ENCODE results near the gene RAB3D.

RAB3D gene

DNA sequence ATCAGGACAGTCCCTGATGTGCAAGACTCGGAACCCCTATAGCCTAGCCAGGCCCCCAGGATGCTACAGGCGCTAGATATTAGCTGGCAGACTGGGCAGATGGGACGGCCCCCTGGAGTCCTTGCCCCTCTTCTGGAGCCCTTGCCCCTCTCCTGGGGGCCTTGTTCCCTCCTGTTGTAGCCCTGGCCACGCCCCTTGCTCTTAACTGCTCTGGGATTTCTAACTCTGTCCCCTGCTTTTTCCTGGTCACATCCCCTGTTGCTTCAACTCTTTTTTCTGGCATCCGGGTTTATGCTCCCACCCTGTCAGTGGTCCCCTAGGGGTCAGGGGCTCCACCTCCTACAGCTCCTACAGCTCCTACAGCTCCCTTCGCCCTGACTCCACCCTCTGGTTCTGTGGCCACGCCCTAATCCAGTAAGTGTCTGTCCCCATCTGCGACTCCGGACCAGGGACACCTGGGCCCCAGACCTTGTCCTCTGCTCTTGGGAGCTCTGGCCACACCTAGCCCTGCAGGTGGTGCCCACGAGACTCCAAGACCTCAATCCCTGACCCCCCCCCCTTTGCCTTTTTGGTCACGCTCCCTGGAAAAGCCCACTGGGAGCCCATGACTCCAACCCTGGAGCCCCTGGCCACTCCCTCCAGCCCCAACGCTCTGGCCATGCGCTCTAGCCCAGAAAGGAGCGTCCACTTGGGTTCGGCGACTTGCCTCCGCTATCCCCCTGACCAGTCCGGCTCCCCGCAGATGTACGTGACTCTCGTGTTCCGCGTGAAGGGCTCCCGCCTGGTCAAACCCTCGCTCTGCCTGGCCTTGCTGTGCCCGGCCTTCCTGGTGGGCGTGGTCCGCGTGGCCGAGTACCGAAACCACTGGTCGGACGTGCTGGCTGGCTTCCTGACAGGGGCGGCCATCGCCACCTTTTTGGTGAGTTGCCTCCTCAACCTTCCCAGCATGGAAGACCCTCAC lies 22.6 kb upstream of the RAB3D start (continued):
- TF ChIP-seq, protein P1, sequence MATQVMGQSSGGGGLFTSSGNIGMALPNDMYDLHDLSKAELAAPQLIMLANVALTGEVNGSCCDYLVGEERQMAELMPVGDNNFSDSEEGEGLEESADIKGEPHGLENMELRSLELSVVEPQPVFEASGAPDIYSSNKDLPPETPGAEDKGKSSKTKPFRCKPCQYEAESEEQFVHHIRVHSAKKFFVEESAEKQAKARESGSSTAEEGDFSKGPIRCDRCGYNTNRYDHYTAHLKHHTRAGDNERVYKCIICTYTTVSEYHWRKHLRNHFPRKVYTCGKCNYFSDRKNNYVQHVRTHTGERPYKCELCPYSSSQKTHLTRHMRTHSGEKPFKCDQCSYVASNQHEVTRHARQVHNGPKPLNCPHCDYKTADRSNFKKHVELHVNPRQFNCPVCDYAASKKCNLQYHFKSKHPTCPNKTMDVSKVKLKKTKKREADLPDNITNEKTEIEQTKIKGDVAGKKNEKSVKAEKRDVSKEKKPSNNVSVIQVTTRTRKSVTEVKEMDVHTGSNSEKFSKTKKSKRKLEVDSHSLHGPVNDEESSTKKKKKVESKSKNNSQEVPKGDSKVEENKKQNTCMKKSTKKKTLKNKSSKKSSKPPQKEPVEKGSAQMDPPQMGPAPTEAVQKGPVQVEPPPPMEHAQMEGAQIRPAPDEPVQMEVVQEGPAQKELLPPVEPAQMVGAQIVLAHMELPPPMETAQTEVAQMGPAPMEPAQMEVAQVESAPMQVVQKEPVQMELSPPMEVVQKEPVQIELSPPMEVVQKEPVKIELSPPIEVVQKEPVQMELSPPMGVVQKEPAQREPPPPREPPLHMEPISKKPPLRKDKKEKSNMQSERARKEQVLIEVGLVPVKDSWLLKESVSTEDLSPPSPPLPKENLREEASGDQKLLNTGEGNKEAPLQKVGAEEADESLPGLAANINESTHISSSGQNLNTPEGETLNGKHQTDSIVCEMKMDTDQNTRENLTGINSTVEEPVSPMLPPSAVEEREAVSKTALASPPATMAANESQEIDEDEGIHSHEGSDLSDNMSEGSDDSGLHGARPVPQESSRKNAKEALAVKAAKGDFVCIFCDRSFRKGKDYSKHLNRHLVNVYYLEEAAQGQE (tag by site-specific recombination; IDR thresholded peaks at IDR 0.05), result no peak
- TF ChIP-seq PRDM2 (tag by site-specific recombination; IDR thresholded peaks at IDR 0.05; ENCODE audit: borderline replicate concordance), result no peak
- TF ChIP-seq ZBTB11 (tag by site-specific recombination; conservative IDR thresholded peaks at IDR 0.05; ENCODE audit: low read depth), result no peak
- no peak for TF ChIP-seq HOXD13 (CRISPR knock-in tag; IDR thresholded peaks at IDR 0.05; ENCODE audit: borderline replicate concordance)
- no peak for TF ChIP-seq CTCF (tag by site-specific recombination; IDR thresholded peaks at IDR 0.05)
- TF ChIP-seq ZNF416 (tag by site-specific recombination; IDR thresholded peaks at IDR 0.05), result no peak
- no peak for TF ChIP-seq ZNF48 (tag by site-specific recombination; IDR thresholded peaks at IDR 0.05)
- TF ChIP-seq YY2 (tag by site-specific recombination; IDR thresholded peaks at IDR 0.05), result no peak
- no peak for TF ChIP-seq ZNF791 (tag by site-specific recombination; IDR thresholded peaks at IDR 0.05)
- TF ChIP-seq ZSCAN30 (tag by site-specific recombination; IDR thresholded peaks at IDR 0.05), result no peak
- no peak for TF ChIP-seq ZNF558 (tag by site-specific recombination; IDR thresholded peaks at IDR 0.05)
- TF ChIP-seq ZFHX2 (tag by site-specific recombination; conservative IDR thresholded peaks at IDR 0.05), result no peak
- 0 out of 2 replicates have a peak, but pooled peaks have one; percentile 25 for TF ChIP-seq KLF1 (tag by site-specific recombination; IDR thresholded peaks at IDR 0.05)
- peak; percentile 6; the same call in 1 of the 2 replicates for TF ChIP-seq KLF9 (tag by site-specific recombination; IDR thresholded peaks at IDR 0.05; ENCODE audit: low read depth)
- no peak for TF ChIP-seq ZNF350 (tag by site-specific recombination; IDR thresholded peaks at IDR 0.05)
- no peak for TF ChIP-seq ZNF394 (tag by site-specific recombination; IDR thresholded peaks at IDR 0.05; ENCODE audit: borderline replicate concordance)
